Retina (tissue), 1 donor: ENCODE data around the gene ABTB1.
"Not testable (repeated sequence)": the region's sequence is repeated elsewhere in the genome, so short reads cannot be mapped to it uniquely, and the experiment has no call there.

Experiments used
- DNase-seq: peaks from one replicate; pipeline ENCODE4 v3.0.0-alpha.2; 2016

Gene ABTB1

DNA sequence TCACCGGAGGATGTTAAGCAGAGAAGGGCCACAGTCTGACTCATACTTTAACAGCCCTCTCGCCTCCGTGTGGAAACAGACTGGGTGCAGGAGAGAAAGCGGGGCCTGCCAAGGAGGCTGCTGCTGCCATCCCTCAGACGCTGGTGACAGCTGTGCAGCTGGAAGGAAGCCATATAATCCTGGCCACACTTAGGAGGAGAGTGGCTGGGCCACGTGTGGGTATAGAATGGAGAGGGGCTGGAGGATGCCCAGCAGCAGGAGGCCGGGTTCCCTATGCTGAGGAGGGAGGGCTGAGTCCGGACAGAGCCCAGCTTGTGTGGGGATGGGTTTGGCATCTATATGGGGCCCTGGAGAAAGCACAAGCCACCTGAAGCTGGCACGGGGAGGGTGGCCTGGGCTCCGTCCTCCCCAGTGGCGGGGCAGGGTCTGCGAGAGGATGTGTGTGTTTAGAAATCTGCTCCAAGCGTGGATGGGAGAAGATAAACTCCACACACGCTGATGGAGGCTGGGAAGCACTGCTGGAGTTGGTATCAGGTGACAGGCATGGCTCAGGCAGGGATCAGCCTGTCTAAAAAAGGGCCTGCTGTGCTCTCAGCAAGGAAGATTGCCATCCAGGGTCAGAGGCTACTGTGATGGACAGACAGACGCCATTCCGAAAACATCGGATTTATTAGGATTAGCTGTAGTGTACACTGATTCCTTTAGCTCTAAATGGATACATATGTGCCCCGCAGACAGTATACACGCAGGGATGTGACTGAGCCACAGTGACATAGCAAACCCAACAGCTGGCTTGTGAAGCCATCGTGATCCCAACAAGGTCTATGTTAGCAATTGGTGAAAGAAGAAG is 15.9 kb downstream of the ABTB1 start:
- DNase-seq = no peak

DNA sequence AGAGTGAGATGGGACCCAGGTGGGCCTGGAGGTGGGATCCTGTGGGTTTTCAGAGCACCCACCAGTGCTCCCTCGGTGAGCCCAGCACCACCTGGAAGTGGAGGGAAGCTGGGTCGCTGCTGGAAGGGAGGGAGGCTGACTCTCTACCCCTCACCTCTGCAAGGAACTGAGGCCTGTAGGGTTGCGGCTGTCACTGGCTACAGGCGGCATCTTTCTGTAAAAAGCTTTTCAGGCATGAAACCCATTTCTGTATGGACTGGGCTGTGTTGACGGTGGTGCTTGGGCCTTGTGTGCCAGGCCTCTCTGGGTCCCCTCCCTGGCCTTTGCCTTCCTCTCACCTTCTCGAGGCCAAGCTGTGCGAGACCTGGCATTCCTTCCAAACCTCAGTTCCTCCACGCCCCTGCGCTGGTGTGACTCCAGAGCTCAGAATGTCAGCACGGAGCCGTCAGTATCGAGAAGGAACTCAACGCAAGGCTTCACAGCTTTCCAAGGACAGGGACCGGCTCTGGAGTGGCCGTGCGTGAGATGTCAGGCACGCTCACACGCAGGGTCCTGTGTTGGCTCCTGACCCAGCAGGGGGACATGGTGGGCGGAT is 16.6 kb downstream of the ABTB1 start:
- no peak for DNase-seq

DNA sequence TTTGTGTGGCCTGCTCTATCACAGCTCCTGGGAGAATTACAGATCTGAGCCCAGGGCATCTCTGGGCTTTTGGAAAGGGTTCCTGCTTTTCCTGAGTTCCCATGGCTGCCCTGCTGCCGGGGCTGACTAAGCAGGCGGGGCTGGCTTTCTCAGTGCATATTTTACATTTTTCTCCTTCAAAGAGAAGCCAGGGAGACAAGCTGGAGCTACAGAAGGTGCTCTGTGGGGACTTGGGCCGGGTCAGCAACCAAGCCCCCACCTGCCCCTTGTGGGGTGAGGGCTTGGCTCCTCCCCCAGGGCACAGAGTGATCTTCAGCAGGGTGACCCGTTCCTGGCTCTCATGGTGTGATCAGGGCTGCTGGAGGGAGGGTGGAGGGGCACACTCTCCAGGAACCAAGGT is 17.4 kb downstream of the ABTB1 start:
- DNase-seq = no peak

- peak; percentile 56 for DNase-seq
Measured at GRCh38 chr3:127690823-127691452, 18.2 kb downstream of the ABTB1 start.

GRCh38 chr3:127691489-127691888 is 18.7 kb downstream of the ABTB1 start:
- DNase-seq = no peak

DNA sequence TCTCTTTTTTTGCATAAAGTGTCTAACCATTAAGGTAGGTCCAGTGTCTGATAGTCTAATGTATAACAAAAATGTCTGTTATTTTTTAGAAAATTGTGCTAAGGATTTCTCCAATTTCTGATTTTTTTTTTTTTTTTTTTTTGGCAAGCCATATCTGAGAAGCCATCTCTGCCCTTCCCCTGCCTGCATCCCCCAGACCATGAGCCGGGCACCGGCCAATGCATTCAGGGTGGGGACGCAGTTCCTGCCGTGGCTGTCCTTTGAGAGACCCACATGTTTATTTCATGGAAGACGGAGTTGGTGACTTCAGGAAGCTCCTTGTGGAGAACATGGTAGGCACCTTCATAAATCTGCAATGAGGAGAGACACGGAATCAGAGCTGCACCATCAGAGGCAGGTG is 19.2 kb downstream of the ABTB1 start:
- DNase-seq = no peak

GRCh38 chr3:127692501-127693335 is 20.0 kb downstream of the ABTB1 start:
- DNase-seq = no peak

DNA sequence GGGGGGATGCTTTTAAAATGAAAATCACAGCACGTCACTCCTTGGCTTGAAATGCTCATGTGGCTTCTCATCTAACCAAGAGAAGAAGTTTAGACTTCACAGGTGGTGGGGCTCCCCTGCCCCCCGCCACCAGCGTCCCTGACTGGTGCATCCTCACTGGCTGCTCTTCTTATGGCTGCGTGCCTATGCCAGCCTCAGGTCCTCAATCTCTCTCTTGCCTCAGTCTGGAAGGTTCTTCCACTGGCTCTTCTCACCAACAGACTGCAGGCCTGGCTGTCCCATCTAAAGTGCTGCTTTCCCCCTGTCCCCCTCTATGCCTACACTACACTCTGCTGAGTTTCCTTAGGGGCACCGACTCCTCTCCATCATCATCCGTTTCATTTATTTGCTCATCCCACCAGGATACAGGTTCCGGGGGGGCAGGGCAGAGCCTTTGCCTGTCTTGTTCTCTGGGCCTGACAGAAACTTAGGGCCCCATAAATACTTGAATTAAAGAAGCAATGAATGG is 20.6 kb downstream of the ABTB1 start:
- no peak for DNase-seq

DNA sequence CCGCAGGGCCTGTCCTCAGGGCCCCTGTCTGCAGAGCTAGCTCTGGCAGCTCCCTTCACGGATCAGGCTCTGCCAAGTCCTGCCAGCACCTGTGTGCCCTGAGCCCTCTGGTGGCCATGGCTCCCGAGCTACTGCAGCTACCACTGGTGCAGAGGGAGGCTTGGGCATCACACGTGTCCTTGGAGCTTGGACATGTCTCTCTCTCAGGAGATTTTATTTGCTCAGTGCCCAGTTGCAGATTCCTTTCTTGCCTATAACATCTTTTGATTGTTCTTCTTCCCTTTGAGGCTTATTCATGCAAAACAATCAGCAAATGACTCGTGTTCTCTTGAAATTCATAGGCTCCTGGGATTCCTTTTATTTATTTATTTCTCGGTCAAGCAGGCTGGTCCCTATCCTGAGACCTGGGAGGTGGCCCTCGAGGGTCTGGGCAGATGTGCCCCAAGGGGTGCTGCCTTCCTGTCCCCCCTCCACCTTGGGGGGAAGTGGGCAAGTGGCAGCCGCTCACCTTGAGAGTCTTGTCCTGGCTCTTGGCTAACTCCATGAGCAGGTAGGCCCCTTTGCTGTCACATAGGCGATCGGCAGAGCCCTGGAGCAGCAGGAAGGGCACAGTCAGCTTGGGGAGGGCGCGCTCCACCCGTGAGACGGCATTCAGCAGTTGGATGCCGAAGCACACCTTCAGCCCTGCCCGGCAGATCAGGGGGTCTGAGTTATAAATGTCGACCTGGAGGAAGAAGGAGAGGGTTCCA is 21.9 kb downstream of the ABTB1 start:
- DNase-seq = no peak

DNA sequence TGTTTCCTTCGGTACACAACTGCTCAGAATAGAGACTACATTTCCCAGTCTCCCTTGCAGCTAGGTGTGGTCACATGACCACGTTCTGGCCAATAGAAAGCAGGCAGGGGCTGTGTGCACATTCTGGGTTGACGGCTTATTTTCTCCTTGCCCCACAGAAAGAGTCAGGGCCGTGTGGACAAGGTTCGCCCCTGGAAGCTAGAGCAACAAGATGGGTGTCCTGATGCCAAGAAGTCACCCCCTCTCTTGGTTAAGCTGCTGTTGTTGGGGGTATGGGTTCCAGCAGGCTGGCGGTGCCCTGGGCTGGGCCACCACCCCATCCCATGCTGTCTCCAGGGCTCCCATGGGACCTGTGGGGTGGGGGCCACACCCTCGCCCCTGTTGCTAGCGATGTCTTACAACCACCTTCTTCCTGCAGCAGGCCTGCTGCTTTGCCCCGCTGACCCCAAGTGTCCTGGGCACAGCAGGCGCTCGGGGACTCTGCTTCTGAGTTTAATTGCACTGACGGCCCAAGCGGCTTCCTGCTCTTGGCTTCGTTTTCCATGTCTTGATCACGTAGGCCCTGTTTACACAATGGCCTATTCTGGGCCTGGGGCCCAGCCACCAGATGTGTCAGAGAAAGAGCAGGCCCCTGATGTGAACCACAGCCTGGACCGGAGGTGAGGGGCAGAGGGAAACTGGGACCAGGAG is 24.9 kb downstream of the ABTB1 start:
- peak; percentile 88 for DNase-seq

- DNase-seq = no peak
Measured at GRCh38 chr3:127698286-127698685, 25.5 kb downstream of the ABTB1 start.

- no peak for DNase-seq
Measured at GRCh38 chr3:127698691-127699415, 26.1 kb downstream of the ABTB1 start.

DNA sequence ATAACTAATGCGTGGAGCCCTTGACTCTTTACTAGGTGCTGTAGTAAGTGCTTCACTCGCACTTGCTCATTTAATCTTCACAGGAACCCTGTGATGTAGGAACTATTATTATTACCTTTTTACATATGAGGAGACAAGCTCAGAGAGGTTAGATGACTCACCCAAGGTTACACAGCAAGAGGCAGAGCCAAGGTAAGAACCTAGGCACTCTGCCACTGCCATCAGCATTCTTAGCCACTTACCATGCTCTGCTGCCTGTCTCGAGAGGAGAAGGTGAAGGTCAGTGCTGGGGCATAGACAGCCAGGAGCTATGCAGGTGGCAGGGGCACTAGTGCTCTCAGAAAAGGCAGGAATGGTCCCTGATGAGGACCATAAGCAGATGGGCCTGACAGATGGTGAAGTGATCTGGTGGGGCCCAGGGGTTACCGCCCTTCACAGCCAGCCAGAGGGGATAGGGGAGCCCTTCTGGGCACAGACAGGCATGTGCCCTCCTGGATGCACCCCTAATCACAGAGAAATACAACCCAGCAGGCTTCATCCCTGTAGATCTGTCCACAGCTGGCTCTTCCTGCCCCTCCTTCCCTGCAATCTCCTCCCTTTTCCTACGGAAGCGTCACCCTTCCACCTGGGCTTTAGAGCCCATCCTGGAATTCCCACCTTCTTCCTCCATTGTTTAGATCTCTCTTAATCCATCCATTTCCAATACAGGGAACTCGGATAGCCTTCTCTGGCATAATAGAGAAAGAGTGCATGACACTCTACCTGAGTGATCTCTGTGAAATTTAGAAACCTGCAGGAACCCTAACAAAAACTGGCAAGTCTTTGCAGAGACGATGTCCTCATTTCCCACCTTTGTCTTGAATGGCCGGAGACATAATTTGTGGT is 26.9 kb downstream of the ABTB1 start:
- DNase-seq = no peak

- no peak for DNase-seq
Measured at GRCh38 chr3:127700406-127700805, 27.7 kb downstream of the ABTB1 start.

- no peak for DNase-seq
Measured at GRCh38 chr3:127701280-127701911, 28.6 kb downstream of the ABTB1 start.

DNA sequence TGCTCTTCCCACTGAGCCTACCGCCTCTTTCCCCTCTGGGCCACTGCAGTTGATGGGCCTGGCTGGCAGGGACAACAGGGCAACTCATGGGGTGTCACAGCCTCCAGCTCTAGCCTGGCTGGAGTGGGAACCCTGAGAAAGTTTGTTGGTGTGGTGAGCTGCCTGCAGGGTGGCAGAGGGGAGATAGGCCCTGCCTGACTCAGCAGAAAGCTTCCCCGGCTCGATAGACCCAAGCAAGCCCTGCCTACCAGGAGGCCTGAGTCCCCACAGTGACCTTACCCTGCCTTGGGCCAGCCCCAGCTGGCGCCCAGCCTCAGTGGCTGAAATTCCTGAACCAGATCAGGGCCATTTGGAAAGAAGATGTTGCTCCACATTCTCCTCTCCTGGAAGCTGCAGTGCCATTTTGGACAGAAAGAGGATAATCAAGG is 29.4 kb downstream of the ABTB1 start:
- DNase-seq = no peak

- not testable (repeated sequence) for DNase-seq
Measured at GRCh38 chr3:127704840-127705239, 32.1 kb downstream of the ABTB1 start.

DNA sequence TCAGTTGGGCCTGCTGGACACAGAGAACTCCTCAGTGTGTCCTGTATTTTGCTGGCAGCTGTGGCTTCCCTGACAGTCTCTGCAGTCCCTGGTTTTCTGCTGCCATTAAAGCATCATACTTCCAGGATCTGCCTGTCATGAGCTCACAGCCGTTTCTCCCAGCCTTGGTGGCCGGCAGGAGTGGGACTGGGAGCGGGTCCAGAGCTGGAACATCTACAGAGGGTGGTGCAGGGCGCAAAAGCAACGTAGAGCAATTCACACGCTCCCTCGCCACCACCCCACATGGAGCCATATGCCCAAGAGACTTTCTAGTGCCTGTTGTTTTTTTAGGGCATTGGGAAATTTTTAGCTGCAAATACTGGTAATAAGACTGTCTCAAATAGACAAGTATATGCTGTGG is 33.6 kb downstream of the ABTB1 start:
- DNase-seq = no peak

GRCh38 chr3:127706785-127707351 is 34.1 kb downstream of the ABTB1 start:
- DNase-seq = no peak
